HG03460 (cell line): Measurements from ENCODE around the gene PPP1R8.
"Not testable (repeated sequence)": the region's sequence is repeated elsewhere in the genome, so short reads cannot be mapped to it uniquely, and the experiment has no call there.

Experiments
- ATAC-seq: cut with Tn5 transposase; IDR thresholded peaks from one replicate; pipeline ENCODE4 v1.9.1; 2021; ENCODE audit not compliant: unreplicated experiment

PPP1R8 gene

DNA sequence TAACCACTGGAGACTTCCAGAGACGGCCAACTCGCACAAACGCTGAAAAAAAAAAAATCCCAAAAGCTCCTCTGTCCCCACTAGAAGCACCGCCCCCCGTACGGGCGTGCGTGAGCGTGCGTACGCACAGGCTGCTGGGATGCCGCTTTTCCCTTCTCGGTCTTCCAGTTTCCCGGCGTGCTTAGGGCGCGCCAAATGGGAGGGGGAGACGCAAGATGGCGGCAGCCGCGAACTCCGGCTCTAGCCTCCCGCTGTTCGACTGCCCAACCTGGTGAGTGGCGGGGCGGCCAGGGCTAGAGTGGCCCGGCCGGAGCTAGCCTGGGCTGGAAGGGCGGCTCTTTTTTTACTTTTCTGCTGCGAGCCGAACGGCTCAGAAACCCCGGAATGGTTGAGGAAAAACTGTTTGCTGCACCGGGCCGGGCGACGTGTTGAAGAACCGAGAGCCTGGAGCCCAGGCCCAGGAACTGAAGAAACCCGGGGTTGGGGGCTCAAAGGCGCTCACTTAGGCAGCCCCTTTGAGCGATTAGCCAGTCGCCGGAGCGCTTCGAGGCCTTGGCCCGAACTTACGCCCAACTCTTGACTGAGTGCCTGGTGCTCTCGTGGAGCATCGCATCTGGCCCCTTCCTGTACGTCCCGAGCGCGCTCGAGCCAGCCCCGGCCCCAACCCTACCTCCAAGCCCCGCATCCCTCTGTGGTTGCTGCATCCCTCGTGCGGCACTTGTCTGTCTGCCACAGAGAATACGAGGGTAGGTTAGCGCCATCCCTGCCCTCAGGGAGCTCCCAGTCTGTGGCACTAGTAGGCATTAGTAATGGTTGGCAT is at the start of gene PPP1R8:
Gene PPP1R8, plus strand, starts transcription at position 162 of the 820 bp plus-strand sequence. Its CDS starts 54 bp downstream, at position 216.
- ATAC-seq = peak; percentile 89

DNA sequence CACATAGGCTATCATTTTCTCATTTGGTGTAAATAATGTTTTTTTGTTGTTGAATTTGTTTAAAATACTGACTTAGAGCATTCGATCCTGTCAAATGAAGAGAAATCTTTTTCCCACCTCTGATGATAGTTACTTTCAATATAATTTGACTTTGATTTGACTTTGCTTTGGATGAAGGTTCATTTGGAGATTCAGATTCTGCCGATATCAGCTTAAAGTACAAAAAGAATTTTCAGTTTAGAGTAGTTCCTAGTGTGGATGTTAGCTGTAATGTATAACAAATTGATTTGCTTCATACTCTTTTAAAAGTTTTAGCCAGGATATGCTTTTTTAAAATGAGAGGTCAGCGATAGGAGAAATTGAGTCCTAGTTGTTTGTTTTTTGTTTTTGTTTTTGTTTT is 47.6 kb upstream of the PPP1R8 start:
- no peak for ATAC-seq

DNA sequence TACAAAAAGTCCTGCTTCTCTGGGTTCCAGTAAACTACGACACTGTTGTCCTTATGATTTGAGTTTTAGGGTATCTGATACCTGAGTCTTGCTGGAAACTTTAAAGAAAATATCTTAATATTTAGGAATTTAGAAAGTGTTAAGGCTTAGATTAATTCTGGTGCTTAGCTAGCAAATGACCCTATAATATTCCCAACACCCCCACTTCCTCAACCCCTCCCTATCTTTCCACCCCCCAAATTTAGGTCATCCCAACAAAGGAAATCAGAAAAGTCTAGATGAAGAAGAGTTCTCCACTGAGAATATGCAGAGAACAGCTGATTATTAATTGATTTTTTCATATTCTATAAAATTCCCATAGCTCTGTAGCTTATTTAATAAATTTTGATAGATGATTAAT is 45.9 kb upstream of the PPP1R8 start:
- no peak for ATAC-seq

GRCh38 chr1:27785781-27786455 is 44.7 kb upstream of the PPP1R8 start:
- no peak for ATAC-seq

GRCh38 chr1:27787895-27788294 is 42.7 kb upstream of the PPP1R8 start:
- no peak for ATAC-seq

DNA sequence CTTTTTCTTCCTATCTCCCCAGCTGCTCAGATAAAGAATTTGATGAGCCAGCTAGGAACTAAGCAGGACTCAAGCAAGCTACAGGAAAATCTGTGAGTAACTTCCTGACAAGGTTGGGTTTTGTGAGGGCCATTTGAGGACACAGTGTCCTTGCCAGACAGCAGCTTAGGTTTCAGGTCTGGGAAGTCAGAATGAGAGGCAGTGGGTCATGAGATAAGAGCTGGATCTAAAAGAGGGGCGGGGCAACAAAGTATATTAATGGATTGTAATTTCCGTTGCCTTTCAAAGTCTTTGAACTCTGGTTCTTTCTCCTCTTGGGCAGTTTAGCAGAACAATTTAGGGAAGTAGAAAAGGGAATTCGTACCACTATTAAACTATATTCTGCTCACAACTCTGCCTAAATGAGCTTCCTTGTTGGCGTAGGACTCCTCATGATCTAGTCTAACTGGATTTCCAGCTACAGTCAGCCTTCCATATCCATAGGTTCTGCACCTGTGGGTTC is 41.0 kb upstream of the PPP1R8 start:
- no peak for ATAC-seq

DNA sequence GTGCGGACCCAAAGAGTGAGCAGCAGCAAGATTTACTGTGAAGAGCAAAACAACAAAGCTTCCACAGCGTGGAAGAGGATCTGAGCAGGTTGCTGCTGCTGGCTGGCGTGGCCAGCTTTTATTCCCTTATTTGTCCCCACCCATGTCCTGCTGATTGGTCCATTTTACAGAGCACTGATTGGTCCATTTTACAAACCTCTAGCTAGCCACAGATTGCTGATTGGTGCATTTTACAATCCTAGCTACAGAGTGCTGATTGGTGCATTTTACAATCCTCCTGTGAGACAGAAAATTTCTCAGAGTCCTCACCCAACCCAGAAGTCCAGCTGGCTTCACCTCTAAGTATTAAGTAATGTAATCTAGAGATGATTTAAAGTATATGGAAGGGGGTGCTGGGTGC is 40.3 kb upstream of the PPP1R8 start:
- not testable (repeated sequence) for ATAC-seq

DNA sequence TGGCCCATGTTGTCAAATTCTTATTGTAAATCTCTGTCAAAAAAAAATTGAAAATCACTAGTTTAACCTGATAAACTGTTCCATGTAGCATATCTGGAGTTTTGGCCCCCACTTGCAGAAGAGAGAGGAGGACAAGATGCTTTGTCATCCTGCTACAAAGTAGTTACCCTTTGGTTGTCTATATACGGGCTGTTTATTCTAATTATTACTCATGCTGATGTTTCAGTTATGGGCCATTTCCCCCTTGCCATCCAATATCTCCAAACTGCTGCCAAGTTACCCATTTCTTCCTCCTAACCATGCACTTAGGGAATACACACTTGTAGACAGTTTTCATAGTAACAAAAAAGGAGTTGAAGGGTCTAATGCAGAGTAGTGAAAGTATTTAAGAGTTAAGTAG is 35.0 kb upstream of the PPP1R8 start:
- no peak for ATAC-seq

DNA sequence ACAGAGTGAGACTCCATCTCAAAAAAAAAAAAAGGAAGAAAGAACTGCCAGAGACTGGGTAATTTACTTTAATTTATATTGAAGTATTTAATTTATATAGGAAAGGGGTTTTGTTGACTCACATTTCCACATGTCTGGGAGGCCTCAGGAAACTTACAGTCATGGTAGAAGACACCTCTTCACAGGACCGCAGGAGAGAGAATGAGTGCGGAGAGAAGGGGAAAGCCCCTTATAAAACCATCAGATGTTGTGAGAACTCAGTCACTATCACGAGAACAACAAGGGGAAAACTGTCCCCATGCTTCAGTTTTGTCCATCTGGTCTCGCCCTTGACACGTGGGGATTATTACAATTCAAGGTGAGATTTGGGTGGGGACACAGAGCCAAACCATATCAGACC is 25.8 kb upstream of the PPP1R8 start:
- no peak for ATAC-seq

DNA sequence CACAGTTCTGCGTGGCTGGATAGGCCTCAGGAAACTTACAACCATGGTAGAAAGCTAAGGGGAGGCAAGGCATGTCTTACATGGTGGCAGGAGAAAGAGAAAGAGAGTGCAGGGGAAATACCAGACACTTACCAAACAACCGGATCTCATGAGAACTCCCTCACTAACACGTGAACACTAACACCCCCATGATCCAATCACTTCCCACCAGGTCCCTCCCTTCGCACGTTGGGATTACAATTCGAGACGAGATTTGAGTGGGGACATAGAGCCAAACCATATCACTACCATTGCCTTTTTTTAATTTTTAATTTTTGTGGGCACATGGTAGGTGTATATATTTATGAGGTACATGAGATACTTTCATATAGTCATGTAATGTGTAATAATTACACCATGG is 23.8 kb upstream of the PPP1R8 start:
- no peak for ATAC-seq

GRCh38 chr1:27807385-27807784 is 23.2 kb upstream of the PPP1R8 start:
- no peak for ATAC-seq

- ATAC-seq = not testable (repeated sequence)
These were observed 22.5 kb upstream of the PPP1R8 start for GRCh38 chr1:27808131-27808530.

DNA sequence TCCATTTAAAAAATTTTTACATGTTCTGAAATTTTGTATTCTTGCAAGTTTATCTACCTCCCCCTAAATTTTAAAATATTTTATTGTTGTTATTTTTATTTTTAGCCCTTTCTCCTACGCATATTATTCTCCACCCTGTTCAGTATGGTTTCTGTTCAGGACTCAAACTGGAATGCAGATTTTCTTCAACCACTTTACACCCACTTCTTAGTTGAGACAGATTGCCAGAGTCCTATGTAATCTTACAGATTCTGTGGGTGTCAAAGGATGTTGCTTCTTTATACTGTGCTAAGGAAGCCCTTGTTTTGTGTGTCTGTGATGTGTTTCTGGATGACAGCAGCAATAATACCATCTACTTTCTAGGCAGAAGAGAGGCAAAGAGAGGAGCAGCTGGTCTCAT is 20.7 kb upstream of the PPP1R8 start:
- ATAC-seq = no peak

DNA sequence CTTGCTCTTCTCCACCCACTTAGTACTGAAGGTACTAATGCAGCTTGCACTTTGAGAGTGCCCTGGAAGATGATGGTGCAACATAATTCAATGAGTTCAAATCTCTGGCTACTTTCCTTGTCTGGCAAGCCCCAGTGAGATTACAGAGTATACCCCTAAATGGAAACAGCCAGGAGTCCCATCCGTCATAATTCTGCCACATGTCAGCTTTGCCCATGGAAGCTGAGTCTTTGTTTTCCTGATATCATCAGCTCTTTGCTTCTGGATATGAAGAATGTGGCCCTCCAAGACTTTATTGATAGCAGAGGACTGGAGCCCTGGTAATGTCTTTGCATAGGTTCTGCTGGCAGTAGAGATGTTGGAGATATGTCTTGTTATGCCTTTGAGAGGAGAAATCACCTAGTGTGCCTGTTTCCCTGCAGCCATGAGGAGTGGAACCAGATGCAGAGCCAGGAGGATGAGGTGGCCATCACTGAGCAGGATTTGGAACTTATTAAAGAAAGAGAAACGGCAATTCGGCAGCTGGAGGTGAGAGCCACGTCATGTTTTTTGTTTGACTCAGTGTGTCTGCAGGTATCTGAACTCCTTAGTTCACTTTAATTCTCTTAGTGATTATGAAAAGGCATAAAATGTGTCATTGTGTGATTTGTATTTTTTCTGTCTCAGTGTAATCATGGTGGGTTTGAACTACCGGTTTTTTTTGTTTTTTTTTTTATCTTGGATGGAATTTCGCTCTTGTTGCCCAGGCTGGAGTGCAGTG is 18.7 kb upstream of the PPP1R8 start:
- no peak for ATAC-seq

- ATAC-seq = no peak
These were observed 13.5 kb upstream of the PPP1R8 start for GRCh38 chr1:27816921-27817630.

GRCh38 chr1:27821761-27822315 is 8.7 kb upstream of the PPP1R8 start:
- ATAC-seq = no peak

DNA sequence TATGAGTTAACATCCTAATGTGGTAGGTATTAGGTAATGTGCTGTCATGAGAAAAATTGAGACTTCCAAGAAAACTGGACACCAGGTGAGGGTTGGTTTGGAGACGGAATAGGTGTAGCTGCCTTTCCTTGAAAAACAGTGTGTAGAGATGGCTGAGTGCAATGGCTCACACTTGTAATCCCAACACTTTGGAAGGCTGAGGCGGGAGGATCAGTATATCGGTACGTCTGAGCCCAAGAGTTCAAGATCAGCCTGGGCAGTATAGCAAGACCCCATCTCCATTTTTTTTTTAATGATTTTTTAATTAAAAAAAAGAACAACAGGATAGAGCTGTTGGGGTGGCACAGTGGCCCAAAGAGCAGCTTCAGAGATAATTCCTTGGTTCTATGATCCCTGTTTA is 6.8 kb upstream of the PPP1R8 start:
- no peak for ATAC-seq

- no peak for ATAC-seq
These were observed 6.2 kb upstream of the PPP1R8 start for GRCh38 chr1:27824411-27824810.

DNA sequence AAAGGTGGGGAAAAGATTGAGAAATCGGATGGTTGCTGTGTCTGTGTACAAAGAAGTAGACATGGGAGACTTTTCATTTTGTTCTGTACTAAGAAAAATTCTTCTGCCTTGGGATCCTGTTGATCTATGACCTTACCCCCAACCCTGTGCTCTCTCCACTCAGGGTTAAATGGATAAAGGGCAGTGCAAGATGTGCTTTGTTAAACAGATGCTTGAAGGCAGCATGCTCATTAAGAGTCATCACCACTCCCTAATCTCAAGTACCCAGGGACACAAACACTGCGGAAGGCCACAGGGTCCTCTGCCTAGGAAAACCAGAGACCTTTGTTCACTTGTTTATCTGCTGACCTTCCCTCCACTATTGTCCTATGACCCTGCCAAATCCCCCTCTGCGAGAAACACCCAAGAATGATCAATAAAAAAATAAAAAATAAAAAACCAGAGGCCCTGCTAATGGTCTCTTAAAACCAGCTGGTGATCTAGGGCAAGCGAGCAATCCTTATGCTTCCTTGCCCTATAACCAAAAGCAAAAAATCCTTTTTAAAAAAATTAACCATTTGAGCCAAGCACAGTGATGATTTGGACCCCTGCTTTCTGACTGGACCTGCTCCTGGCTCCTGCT is 1.1 kb upstream of the PPP1R8 start:
- not testable (repeated sequence) for ATAC-seq
